Astrocyte (in vitro differentiated cells and primary cell): ENCODE results near the gene SLC35F1.

Source experiments
- CTCF ChIP-seq: IDR thresholded peaks from 2 replicates; pipeline ENCODE4 v1.5.1; 2011; ENCODE audit warnings: low read depth, mild to moderate bottlenecking, inconsistent platforms, low read length, moderate library complexity; ENCODE audit not compliant: insufficient read depth
- EZH2 ChIP-seq: IDR thresholded peaks from 2 replicates; pipeline ENCODE4 v1.6.1; 2012; ENCODE audit warnings: mild to moderate bottlenecking, low read length, inconsistent platforms; ENCODE audit not compliant: insufficient read depth

GRCh38 chr6:117960877-117961276 lies 53.8 kb downstream of the SLC35F1 start:
- TF ChIP-seq CTCF (no peak), EZH2 (no peak)
